Neural progenitor cell (in vitro differentiated cells): ENCODE measurements around the gene PTPRC.

ENCODE experiments used
- EZH2 ChIP-seq: fragments of 200-600 bp; sonication (generic); IDR thresholded peaks from 2 replicates; pipeline ENCODE4 v1.6.1; 2017; ENCODE audit warnings: antibody characterized with exemption, mild to moderate bottlenecking, moderate library complexity
- EZH2phosphoT487 ChIP-seq: fragments of 200-600 bp; sonication (generic); IDR thresholded peaks from 2 replicates; pipeline ENCODE4 v1.6.1; 2017; ENCODE audit warnings: antibody characterized with exemption
- TF ChIP-seq, protein P1 (sequence below): fragments of 200-600 bp; sonication (generic); IDR thresholded peaks from 2 replicates; pipeline ENCODE4 v1.5.1; 2017; ENCODE audit warnings: antibody characterized with exemption, mild to moderate bottlenecking

DNA sequence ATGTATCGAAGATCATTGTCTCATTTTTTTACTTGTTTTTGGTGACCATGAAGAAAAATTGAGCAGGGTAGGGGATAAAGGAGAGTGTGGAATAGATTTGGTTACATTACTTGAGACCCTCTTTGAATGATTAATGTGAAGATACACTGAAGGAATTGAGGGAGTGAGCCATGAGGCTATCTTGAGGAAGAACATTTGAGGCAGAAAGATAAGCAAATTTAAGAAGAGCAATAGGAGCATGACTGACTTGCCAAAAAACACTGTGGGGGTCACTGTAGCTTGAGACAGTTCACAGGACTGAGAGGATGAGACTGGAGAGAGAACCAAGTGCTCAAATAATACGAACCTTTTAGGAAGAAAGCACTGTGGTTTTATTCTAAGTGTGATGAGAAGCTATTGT, 43.1 kb upstream of the PTPRC start:
- TF ChIP-seq, protein P1, sequence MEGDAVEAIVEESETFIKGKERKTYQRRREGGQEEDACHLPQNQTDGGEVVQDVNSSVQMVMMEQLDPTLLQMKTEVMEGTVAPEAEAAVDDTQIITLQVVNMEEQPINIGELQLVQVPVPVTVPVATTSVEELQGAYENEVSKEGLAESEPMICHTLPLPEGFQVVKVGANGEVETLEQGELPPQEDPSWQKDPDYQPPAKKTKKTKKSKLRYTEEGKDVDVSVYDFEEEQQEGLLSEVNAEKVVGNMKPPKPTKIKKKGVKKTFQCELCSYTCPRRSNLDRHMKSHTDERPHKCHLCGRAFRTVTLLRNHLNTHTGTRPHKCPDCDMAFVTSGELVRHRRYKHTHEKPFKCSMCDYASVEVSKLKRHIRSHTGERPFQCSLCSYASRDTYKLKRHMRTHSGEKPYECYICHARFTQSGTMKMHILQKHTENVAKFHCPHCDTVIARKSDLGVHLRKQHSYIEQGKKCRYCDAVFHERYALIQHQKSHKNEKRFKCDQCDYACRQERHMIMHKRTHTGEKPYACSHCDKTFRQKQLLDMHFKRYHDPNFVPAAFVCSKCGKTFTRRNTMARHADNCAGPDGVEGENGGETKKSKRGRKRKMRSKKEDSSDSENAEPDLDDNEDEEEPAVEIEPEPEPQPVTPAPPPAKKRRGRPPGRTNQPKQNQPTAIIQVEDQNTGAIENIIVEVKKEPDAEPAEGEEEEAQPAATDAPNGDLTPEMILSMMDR, result no peak
- TF ChIP-seq EZH2phosphoT487 (no peak), EZH2 (no peak)
